ENCODE data around the gene PHIP. TPM values are rescaled to one million over a fixed set of nuclear protein-coding genes. Genes with fewer than 3 reads are reported as not detected.
"Not testable (repeated sequence)": the region's sequence is repeated elsewhere in the genome, so short reads cannot be mapped to it uniquely, and the experiment has no call there.

The PHIP gene
- total RNA-seq, 1 donor from 2014 or later, result 16.7 TPM

GRCh38 chr6:78910010-78910409 is 168.0 kb downstream of the PHIP start:
- peak overlapping the region; percentile 57 for H3K4me3 ChIP-seq (ENCODE audit: low read depth, low read length)
- no peak for DNase-seq (ENCODE audit: low read depth)
- no peak for TF ChIP-seq CTCF (conservative IDR thresholded peaks at IDR 0.05; ENCODE audit: low read depth, low read length)

GRCh38 chr6:78909391-78909790 is 168.7 kb downstream of the PHIP start:
- no peak for DNase-seq (ENCODE audit: low read depth)
- no peak for TF ChIP-seq CTCF (conservative IDR thresholded peaks at IDR 0.05; ENCODE audit: low read depth, low read length)
- no peak overlapping the region for H3K4me3 ChIP-seq (ENCODE audit: low read depth, low read length)

DNA sequence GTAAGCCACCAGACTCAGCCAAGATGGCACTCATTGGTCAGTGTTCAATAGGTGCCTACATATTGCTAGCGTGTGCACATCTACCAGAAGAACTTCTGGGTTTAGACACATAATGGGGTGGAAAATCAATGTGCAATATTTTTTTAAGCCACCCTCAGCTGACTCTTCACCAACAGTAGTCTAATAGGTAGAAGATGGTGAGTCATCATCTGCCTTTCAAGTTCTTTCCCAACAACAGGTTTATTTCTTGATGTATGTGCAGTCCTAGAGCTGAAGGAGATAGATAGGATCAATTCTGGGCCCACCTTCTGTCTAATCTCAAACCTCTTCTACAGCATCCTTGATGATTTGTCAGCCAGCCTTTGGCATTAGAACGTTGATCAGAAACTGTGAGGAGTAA is 169.4 kb downstream of the PHIP start:
- DNase-seq (ENCODE audit: low read depth), result no peak
- no peak for TF ChIP-seq CTCF (conservative IDR thresholded peaks at IDR 0.05; ENCODE audit: low read depth, low read length)
- H3K4me3 ChIP-seq (ENCODE audit: low read depth, low read length), result no peak overlapping the region

- no peak overlapping the region for H3K4me3 ChIP-seq (ENCODE audit: low read depth, low read length)
- TF ChIP-seq CTCF (conservative IDR thresholded peaks at IDR 0.05; ENCODE audit: low read depth, low read length), result no peak
- DNase-seq (ENCODE audit: low read depth), result no peak
These were observed 181.8 kb downstream of the PHIP start for GRCh38 chr6:78896227-78896626.

- not testable (repeated sequence) for DNase-seq (ENCODE audit: low read depth); H3K4me3 ChIP-seq (ENCODE audit: low read depth, low read length)
These were observed 188.2 kb downstream of the PHIP start for GRCh38 chr6:78889901-78890300.

Other genes starting within 250 kb of the PHIP start
- 2.8 and 3.6 TPM in 2 replicates for gene IRAK1BP1, start 210.7 kb downstream of the PHIP start, total RNA-seq
- gene HMGN3, start 156.4 kb upstream of the PHIP start, total RNA-seq, result 53.2 and 86.2 TPM in 2 replicates